Inferior parietal cortex (tissue), 1 donor: Measurements from ENCODE around the gene HACD4.
"Not testable (repeated sequence)": the region's sequence is repeated elsewhere in the genome, so short reads cannot be mapped to it uniquely, and the experiment has no call there.

Source experiments
- DNase-seq: peaks from one replicate; pipeline ENCODE4 v3.0.0-alpha.2; 2016; ENCODE audit errors: extremely low spot score

The HACD4 gene

GRCh38 chr9:21016701-21017491 is 14.5 kb downstream of the HACD4 start:
- no peak for DNase-seq

- no peak for DNase-seq
Measured at GRCh38 chr9:21015995-21016394, 15.4 kb downstream of the HACD4 start.

- DNase-seq, result no peak
Measured at GRCh38 chr9:21015129-21015815, 16.2 kb downstream of the HACD4 start.

GRCh38 chr9:21002040-21002439 is 29.4 kb downstream of the HACD4 start:
- DNase-seq, result no peak

- DNase-seq, result no peak
Measured at GRCh38 chr9:21001581-21001980, 29.9 kb downstream of the HACD4 start.

GRCh38 chr9:20997503-20998076 is 33.9 kb downstream of the HACD4 start:
- DNase-seq, result no peak

- DNase-seq, result no peak
Measured at GRCh38 chr9:20996809-20997208, 34.6 kb downstream of the HACD4 start.

- no peak for DNase-seq
Measured at GRCh38 chr9:20995616-20996015, 35.8 kb downstream of the HACD4 start.

- no peak for DNase-seq
Measured at GRCh38 chr9:20994486-20994885, 37.0 kb downstream of the HACD4 start.

- no peak for DNase-seq
Measured at GRCh38 chr9:20990867-20991266, 40.6 kb downstream of the HACD4 start.

- peak; percentile 52 for DNase-seq
Measured at GRCh38 chr9:20989923-20990341, 41.5 kb downstream of the HACD4 start.

- no peak for DNase-seq
Measured at GRCh38 chr9:20988671-20989315, 42.6 kb downstream of the HACD4 start.

- DNase-seq, result no peak
Measured at GRCh38 chr9:20988061-20988460, 43.4 kb downstream of the HACD4 start.

GRCh38 chr9:20987521-20987920 is 43.9 kb downstream of the HACD4 start:
- no peak for DNase-seq

- no peak for DNase-seq
Measured at GRCh38 chr9:20985851-20986600, 45.4 kb downstream of the HACD4 start.

GRCh38 chr9:20984506-20984905 is 46.9 kb downstream of the HACD4 start:
- no peak for DNase-seq

- DNase-seq, result no peak
Measured at GRCh38 chr9:20981486-20981885, 50.0 kb downstream of the HACD4 start.

- peak; percentile 44 for DNase-seq
Measured at GRCh38 chr9:20980832-20981455, 50.5 kb downstream of the HACD4 start.

GRCh38 chr9:20978249-20978648 is 53.2 kb downstream of the HACD4 start:
- no peak for DNase-seq

- not testable (repeated sequence) for DNase-seq
Measured at GRCh38 chr9:20974191-20974938, 57.1 kb downstream of the HACD4 start.
